Measurements from ENCODE around the gene SET.

SET gene

DNA sequence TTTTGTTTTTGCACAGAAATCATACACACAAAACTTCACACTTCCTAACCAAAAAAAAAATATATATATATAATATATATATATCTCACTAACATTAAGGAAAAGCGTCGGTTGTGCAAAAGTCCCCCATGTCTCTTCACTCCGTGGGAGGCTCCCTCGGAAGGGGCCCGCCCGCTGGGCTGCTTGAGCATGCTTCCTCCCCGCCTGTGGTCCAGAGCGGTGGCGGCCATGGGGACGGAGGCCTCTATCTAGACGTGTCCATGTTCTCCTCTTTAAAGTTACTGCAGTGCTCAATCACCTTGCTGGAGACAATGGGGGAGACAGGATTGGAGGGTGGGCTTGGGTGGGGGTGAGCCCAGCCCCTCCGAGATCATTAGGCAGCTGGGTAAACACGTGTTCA is 42.1 kb downstream of the SET start:
- no peak for DNase-seq (ENCODE audit: low read depth)

DNA sequence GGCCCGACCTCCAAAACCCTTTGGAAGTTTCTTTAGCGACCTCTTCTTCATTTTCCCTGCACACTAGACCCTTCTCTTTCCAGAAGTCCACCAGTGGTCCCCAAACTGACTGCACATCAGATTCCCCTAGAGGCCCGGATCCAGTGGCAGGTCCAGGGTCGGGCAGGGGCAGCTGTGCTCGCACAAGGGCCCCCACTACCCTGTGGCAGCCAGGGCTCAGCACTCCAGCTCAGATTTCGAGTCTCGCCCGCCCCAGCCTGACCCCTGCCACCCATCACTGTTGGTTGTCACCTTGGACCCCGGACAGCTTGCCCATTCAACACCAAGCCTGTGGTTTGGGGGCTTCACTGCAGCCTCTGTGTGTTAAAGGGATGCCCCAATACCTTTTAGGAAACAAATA is 42.7 kb downstream of the SET start:
- no peak for DNase-seq (ENCODE audit: low read depth)

DNA sequence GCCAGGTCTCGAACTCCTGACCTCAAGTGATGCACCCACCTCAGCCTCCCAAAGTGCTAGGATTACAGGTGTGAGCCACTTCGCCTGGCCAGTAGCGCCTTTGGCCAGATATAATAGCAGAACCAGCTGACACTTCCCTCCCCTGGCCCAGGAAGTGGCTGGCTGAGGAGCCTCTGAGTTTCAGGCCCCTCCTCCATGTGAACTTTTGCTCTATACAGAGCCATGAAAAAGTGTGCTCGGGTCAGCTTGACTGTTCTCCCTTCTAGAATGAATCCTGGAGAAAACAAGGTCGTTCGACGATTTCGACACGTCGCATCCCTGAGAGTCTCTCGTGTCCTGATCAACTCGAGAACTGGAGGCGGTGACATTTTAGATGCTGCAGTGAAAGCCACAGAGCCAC is 43.6 kb downstream of the SET start:
- DNase-seq (ENCODE audit: low read depth): no peak

DNA sequence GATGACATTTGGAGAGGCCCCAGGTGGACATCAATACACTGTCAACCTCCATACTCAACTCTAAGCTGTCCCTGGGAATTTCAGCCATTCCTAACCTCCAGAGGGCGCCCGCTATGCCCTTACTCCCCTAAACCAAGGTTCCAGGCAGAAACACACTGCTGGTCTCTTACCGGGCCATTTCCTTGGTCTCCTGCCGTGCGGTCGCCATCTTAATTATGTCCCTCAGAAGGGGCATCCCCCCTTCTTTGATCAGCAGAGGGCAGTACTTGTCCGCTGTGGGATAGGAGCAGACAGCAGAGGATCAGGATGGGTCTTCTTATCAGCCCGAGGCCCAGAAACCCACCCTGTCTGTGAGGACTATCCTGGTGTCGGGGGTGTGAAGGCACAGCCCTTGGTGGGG is 44.2 kb downstream of the SET start:
- peak; percentile 21 for DNase-seq (ENCODE audit: low read depth)

DNA sequence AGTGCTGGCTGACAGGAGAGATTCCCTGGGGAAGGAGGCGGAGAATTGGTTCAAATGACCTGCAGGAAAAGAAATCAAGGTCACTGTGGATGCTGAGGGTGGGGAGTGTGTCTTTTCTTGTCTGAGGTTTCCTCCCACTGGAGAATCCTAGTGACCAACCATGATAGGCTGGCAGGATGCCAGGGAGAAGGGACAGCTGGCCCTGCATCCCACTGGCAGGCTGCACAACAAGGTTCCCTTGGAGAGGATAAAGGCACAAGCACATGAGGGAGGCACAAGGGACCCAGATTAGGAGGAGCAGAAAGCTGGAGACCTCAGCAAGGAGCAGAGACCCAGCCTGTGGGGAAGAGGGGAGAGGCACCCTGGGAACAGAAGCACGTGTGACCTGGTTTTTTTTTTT is 46.4 kb downstream of the SET start:
- DNase-seq (ENCODE audit: low read depth): no peak

DNA sequence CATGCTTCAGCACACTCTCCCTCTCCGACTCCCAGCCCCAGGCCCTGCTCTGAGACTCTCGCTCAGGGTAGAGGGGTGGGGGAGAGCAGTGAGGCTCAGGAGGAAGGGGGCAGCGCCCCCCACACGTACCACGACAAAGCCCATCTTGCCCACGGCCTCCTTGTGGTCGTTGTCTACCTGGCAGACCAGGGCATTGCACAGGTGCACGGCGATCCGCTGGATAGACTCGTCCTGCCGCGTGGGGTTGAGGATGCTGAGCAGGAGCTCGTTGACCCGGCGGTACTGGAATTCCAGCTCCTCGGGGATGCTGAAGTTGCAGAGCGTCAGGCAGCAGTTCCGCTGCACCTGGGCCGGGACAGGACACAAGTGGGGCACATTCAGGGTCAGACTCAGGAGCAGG is 53.4 kb downstream of the SET start:
- no peak for DNase-seq (ENCODE audit: low read depth)

DNA sequence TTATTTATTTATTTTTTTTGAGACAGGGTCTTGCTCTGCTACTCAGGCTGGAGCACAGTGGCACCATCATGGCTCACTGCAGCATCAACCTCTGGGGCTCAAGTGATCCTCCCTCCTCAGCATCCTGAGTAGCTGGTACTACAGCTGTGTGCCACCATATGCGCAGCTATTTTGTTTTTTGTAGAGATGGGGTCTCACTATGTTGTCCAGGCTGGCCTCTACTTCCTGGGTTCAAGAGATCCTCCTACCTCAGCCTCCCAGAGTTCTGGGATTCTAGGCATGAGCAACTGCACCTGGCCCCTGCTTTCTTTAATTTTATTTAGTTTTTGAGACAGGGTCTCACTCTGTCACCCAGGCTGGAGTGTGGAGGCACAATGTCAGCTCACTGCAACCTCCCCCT is 54.4 kb downstream of the SET start:
- DNase-seq (ENCODE audit: low read depth): no peak
